Endothelial cell of umbilical vein (primary cell): Measurements from ENCODE around the gene DLGAP1. TPM values are rescaled to one million over a fixed set of nuclear protein-coding genes. Genes with fewer than 3 reads are reported as not detected.

Experiments
- BruUV-seq: library from RNA; stranded (reverse); fragments of 400-500 nt; replicated peaks from 2 replicates; lab custom pipeline; 2021; lab: Mats Ljungman, UMichigan
- CTCF ChIA-PET: fragments of 300-600, 350-600 bp; sonication (Branson Sonifier 250); formaldehyde crosslinking; loops from one replicate; lab custom pipeline; 2021; ENCODE audit warnings: antibody characterized with exemption, inconsistent platforms; lab: Charles Lee
- POLR2A ChIA-PET: fragments of 300-600, 350-600 bp; sonication (Branson Sonifier 250); formaldehyde crosslinking; loops from one replicate; lab custom pipeline; 2021; ENCODE audit warnings: antibody characterized with exemption, inconsistent platforms; lab: Charles Lee
- DNase-seq: peaks from one replicate; pipeline ENCODE4 v3.0.0-alpha.2; 2011; ENCODE audit warnings: low read depth, low spot score
- FAIRE-seq: peaks from 2 replicates; lab custom pipeline; 2011; peaks lifted over from hg19 to GRCh38; lab: Jason Lieb, UNC
- H2AFZ ChIP-seq: 2 replicates; pipeline ENCODE4 v1.6.0; 2012; ENCODE audit warnings: low read depth, low read length, control low read depth, inconsistent platforms
- H3K27ac ChIP-seq: 2 replicates; pipeline ENCODE4 v1.5.1; 2011; ENCODE audit warnings: low read depth, mild to moderate bottlenecking, control low read depth, low read length, moderate library complexity; ENCODE audit not compliant: insufficient read depth
- H3K27me3 ChIP-seq, 2 experiments: 2 replicates each; pipeline versions ENCODE4 v1.6.0 to v1.6.1; 2011; ENCODE audit warnings: low read length in 2 of 2, mixed read lengths in 1 of 2; ENCODE audit not compliant: control insufficient read depth in 2 of 2, insufficient read depth in 2 of 2
- H3K36me3 ChIP-seq, 2 experiments: 2 replicates in 1 of 2; 3 replicates in 1 of 2; pipeline ENCODE4 v1.5.1; 2011; ENCODE audit warnings: low read length in 2 of 2, mild to moderate bottlenecking in 1 of 2, moderate library complexity in 1 of 2; ENCODE audit not compliant: control insufficient read depth in 2 of 2, insufficient read depth in 2 of 2; ENCODE audit errors: extremely low read depth in 1 of 2
- H3K4me1 ChIP-seq: 3 replicates; pipeline ENCODE4 v1.5.1; 2011; ENCODE audit warnings: mild to moderate bottlenecking, low read length; ENCODE audit not compliant: control insufficient read depth, insufficient read depth; ENCODE audit errors: extremely low read depth
- H3K4me2 ChIP-seq: 2 replicates; pipeline ENCODE4 v1.6.1; 2011; ENCODE audit warnings: low read length, control low read depth, mixed read lengths; ENCODE audit not compliant: insufficient read depth
- H3K4me3 ChIP-seq, 3 experiments: fragments of 200-600 bp in 1 of 3; sonication (generic), shearing (Covaris generic) in 1 of 3; replicated peaks in 1 of 3; 2 replicates each; pipeline ENCODE4 v1.5.1; 2011 to 2016; ENCODE audit warnings: control low read depth in 3 of 3, low read length in 3 of 3, mild to moderate bottlenecking in 2 of 3, inconsistent platforms in 1 of 3, low read depth in 1 of 3, moderate library complexity in 1 of 3; ENCODE audit not compliant: insufficient read depth in 1 of 3
- H3K79me2 ChIP-seq: 2 replicates; pipeline ENCODE4 v1.6.0; 2012; ENCODE audit warnings: low read length, inconsistent platforms; ENCODE audit not compliant: control insufficient read depth, insufficient read depth
- H3K9ac ChIP-seq: replicated peaks from 2 replicates; pipeline ENCODE3; 2011; ENCODE audit warnings: low read length, control low read depth; ENCODE audit not compliant: insufficient read depth; ENCODE audit errors: extremely low read depth
- H3K9me1 ChIP-seq: replicated peaks from 3 replicates; pipeline ENCODE4 v1.6.0; 2011; ENCODE audit warnings: mild to moderate bottlenecking, low read length; ENCODE audit not compliant: control insufficient read depth, insufficient read depth; ENCODE audit errors: extremely low read depth
- H3K9me3 ChIP-seq: replicated peaks from 2 replicates; pipeline ENCODE4 v1.5.1; 2012; ENCODE audit warnings: low read length, inconsistent platforms; ENCODE audit not compliant: control insufficient read depth, insufficient read depth
- H4K20me1 ChIP-seq: replicated peaks from 2 replicates; pipeline ENCODE3; 2011; ENCODE audit warnings: mild to moderate bottlenecking, low read length; ENCODE audit not compliant: control insufficient read depth, insufficient read depth; ENCODE audit errors: extremely low read depth
- CTCF ChIP-seq, 2 donors: IDR thresholded peaks; 1 replicate in 1 of 2; 2 replicates in 1 of 2; pipeline ENCODE4 v1.5.1; 2011; ENCODE audit warnings: low read length in 2 of 2, mild to moderate bottlenecking in 2 of 2, moderate library complexity in 2 of 2, control low read depth in 1 of 2, inconsistent platforms in 1 of 2, low read depth in 1 of 2; ENCODE audit not compliant: insufficient read depth in 1 of 2; ENCODE audit errors: extremely low read depth in 1 of 2
- EZH2 ChIP-seq: IDR thresholded peaks from 2 replicates; pipeline ENCODE4 v1.6.1; 2012; ENCODE audit warnings: borderline replicate concordance, low read depth, mild to moderate bottlenecking, moderate library complexity, low read length, inconsistent platforms; ENCODE audit not compliant: severe bottlenecking
- FOS ChIP-seq: IDR thresholded peaks from 2 replicates; pipeline ENCODE4 v1.6.1; 2011; ENCODE audit warnings: mild to moderate bottlenecking, low read length, moderate library complexity, borderline replicate concordance; ENCODE audit not compliant: insufficient read depth
- GATA2 ChIP-seq: IDR thresholded peaks from 2 replicates; pipeline ENCODE4 v1.7.0; 2011; ENCODE audit warnings: low read depth, mild to moderate bottlenecking, moderate library complexity, mixed read lengths, low read length; ENCODE audit not compliant: insufficient read length, insufficient read depth
- JUN ChIP-seq: IDR thresholded peaks from 2 replicates; pipeline ENCODE4 v1.6.1; 2011; ENCODE audit warnings: borderline replicate concordance, low read depth; ENCODE audit not compliant: insufficient read length, insufficient read depth
- MAX ChIP-seq: IDR thresholded peaks from 2 replicates; pipeline ENCODE4 v1.6.1; 2011; ENCODE audit not compliant: insufficient read depth, insufficient read length
- MYC ChIP-seq: IDR thresholded peaks from one replicate; pipeline ENCODE4 v1.6.1; 2011; ENCODE audit warnings: mild to moderate bottlenecking, low read depth, low read length
- POLR2A ChIP-seq: IDR thresholded peaks from 2 replicates; pipeline ENCODE4 v1.6.1; 2012; ENCODE audit warnings: low read depth, mild to moderate bottlenecking, control low read depth, low read length
- POLR2AphosphoS5 ChIP-seq: IDR thresholded peaks from 2 replicates; pipeline ENCODE4 v1.6.1; 2012; ENCODE audit warnings: low read depth, mild to moderate bottlenecking, control low read depth, low read length, moderate library complexity; ENCODE audit not compliant: insufficient read depth
- dilution Hi-C: fragments of 300-500 bp; cut with MboI; formaldehyde crosslinking; loops from one replicate; pipeline ENCODE4 v1.15.0; 2019; ENCODE audit warnings: low sequenced_read_pairs; ENCODE audit not compliant: extremely low pct_ligation_motif_present
- intact Hi-C: fragments of 100-400 bp; cut with micrococcal nuclease; formaldehyde crosslinking; loops from one replicate; pipeline ENCODE4 v1.10.0; 2022
- polyA plus RNA-seq, 4 experiments: library from polyadenylated mRNA; depleted of rRNA in 3 of 4; stranded (reverse) in 3 of 4; unstranded in 1 of 4; fragments of >200 nt; gene quantifications; 2 replicates each; pipeline versions ENCODE4 v1.2.1 to v1.2.3, GENCODE V29; 2011 to 2012; ENCODE audit warnings: missing spikeins in 1 of 4
- total RNA-seq: library from RNA; stranded (reverse); gene quantifications from 2 replicates; pipeline ENCODE4 v1.2.3, GENCODE V29; 2021

Gene DLGAP1
- total and polyA plus RNA-seq, 2 donors (not counting 3 experiments of a cell fraction or from before 2014, with no cell fraction given): 0.04 TPM; not detected in 1

- no peaks in the 10 kb centered on the region for H3K36me3 ChIP-seq
- no peaks in the 10 kb centered on the region for H3K79me2 ChIP-seq
- POLR2A ChIA-PET: no interaction called here
- H3K27ac ChIP-seq: no peak overlapping the region
- TF ChIP-seq FOS (no peak), GATA2 (no peak), MAX (no peak), JUN (no peak), CTCF (IDR thresholded peaks at IDR 0.05; ENCODE audit: extremely low read depth in 1 of 2, insufficient read depth in 1 of 2, low read depth in 1 of 2, low read length in 2 of 2) (no peak), POLR2A (no peak), POLR2AphosphoS5 (no peak), MYC (no peak), EZH2 (no peak)
- FAIRE-seq: no peak
- no peaks in the 10 kb centered on the region for H3K9me3 ChIP-seq
- H2AFZ ChIP-seq: no peak overlapping the region
- no peak overlapping the region for H3K9ac ChIP-seq
- H3K4me2 ChIP-seq: no peak overlapping the region
- BruUV-seq: no TSS peak
- dilution Hi-C loops (no loop called here), intact Hi-C loops (no loop called here)
- H4K20me1 ChIP-seq: no peaks in the 10 kb centered on the region
- H3K27me3 ChIP-seq: no peaks in the 10 kb centered on the region
- no peaks in the 10 kb centered on the region for H3K4me1 ChIP-seq
- no peaks in the 10 kb centered on the region for H3K9me1 ChIP-seq
- no peak for DNase-seq
- CTCF ChIA-PET: no interaction called here
- no peak overlapping the region for H3K4me3 ChIP-seq
These were observed 172.2 kb downstream of the DLGAP1 start for GRCh38 chr18:4282954-4283353.
